GM18861 (cell line): ENCODE results near the gene TUBGCP3.
A peak's percentile ranks its signal among the peaks of the same experiment; 100 is the strongest.
"Not testable (repeated sequence)": the region's sequence is repeated elsewhere in the genome, so short reads cannot be mapped to it uniquely, and the experiment has no call there.

Experiments
- ATAC-seq: cut with Tn5 transposase; IDR thresholded peaks from one replicate; pipeline ENCODE4 v1.9.1; 2021; ENCODE audit not compliant: unreplicated experiment

The TUBGCP3 gene, protein sequence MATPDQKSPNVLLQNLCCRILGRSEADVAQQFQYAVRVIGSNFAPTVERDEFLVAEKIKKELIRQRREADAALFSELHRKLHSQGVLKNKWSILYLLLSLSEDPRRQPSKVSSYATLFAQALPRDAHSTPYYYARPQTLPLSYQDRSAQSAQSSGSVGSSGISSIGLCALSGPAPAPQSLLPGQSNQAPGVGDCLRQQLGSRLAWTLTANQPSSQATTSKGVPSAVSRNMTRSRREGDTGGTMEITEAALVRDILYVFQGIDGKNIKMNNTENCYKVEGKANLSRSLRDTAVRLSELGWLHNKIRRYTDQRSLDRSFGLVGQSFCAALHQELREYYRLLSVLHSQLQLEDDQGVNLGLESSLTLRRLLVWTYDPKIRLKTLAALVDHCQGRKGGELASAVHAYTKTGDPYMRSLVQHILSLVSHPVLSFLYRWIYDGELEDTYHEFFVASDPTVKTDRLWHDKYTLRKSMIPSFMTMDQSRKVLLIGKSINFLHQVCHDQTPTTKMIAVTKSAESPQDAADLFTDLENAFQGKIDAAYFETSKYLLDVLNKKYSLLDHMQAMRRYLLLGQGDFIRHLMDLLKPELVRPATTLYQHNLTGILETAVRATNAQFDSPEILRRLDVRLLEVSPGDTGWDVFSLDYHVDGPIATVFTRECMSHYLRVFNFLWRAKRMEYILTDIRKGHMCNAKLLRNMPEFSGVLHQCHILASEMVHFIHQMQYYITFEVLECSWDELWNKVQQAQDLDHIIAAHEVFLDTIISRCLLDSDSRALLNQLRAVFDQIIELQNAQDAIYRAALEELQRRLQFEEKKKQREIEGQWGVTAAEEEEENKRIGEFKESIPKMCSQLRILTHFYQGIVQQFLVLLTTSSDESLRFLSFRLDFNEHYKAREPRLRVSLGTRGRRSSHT

DNA sequence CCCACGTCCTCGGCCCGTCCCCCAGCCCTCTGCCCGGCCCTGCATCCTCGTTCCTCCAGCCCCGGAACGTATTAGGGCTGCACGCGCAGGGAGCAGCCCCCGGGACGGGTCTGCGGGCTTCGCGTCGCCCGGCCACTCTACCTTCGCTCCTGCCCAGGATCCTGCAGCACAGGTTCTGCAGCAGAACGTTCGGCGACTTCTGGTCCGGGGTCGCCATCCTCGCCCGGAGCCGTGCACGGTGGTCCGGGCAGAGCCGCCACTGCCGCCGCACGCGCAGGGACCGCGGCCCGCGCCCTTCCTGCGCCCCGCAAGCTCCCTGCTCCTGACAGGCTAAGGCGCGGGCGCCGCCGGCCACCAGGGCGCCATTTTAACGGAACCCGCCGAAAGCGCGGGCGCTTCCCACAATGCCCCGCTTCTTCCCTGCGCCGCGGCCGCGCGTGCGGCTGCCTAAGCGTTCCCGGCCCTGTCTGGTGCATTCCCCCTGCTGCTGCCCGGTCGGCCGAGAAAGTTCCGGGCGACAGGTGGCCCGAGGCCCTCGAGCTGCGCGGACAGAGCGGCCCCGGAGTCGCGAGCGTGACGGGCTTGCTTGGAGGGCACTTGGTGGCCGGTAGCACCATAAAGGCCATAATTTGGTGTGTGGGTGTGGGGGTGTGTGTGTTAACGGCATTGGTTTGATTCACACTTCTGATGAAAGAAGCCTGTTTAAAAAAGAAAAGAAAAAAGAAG lies at the start of gene TUBGCP3:
TSS of gene TUBGCP3 (minus strand) at position 390 of the 726 bp plus-strand sequence. CDS start at position 217, 173 bp downstream.
- peak; percentile 61 for ATAC-seq

DNA sequence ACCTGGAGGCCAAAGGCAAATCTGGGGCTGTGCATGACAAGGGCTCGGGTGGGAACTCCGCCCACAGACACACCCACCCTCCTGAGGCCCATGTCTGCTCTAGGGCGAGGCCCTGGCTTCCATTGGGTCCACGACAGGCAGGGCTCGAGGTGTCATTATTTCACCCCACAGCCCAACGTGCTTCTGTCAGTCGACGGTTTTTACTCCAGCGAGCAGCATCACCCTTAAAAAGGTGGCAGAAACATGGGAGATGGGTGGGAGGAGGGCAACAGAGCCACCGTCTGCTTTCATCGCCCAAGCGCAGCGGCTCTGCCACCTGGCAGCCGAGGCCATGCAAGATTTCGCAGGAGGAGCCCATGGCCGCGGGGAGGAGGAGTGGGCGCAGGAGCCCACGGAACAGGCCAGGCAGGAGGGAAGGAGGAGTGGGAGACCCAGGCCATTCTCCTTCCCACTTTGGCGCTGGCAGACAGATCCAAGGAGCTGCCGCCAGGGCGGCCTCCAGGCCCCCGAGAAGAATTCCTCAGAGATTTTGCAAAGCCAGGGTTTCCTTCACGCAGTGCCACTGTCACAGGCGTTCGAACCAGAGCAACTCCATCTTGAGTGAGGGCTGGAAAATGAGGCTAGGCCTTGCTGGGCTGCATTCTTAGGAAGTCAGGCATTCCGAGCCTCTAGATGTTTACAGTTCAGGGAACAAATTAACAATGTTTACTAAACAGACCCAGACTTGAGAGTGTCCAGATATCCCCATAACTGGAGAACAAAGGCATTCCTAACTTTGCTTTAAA lies 49.3 kb upstream of the TUBGCP3 start:
- no peak for ATAC-seq

DNA sequence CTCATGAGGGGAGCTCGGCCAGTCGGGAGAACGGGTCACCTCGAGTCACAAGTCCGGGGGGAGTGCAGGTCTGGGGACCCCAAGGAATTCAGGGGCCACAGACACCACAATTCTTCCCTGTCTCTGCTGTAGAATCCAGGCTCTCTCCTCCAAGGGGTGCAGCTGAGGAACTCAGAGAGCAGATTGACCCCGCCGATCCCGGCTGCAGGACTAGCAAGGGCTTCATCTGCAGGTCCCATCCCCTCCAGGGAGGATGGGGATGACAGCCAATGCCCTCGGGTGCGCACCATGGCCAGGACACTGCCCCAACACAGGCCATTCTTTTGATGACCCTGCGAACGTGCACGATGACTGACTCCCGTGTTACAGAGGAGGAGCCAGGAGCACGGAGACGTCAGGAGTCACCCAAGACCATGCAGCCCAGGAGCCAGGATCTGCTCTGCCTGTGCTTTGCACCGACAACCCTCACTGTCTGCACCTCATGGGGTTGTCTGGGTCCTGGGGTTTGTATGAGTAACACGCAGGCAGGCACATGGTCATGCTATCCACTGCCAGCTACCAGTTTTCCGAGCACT lies 48.5 kb upstream of the TUBGCP3 start:
- no peak for ATAC-seq

DNA sequence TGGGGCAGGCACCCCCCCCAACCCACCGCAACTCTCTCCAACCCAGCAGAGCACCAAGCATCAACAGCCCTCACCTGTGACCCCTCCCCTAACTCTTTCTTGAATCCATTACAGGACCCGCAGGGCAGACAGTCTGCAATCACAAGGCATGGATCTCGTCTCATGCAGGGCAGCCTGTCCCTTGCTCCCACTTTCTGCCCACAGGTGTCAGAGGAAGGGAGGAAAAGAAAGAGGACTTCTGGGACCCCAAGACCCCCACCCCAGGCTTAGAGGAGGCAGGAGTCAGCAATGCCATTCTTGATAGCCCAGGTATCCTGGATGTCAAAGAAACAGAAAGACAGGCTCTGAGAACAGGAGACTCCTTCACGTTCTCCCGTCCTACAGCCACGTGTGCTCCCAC lies 47.4 kb upstream of the TUBGCP3 start:
- ATAC-seq = no peak

DNA sequence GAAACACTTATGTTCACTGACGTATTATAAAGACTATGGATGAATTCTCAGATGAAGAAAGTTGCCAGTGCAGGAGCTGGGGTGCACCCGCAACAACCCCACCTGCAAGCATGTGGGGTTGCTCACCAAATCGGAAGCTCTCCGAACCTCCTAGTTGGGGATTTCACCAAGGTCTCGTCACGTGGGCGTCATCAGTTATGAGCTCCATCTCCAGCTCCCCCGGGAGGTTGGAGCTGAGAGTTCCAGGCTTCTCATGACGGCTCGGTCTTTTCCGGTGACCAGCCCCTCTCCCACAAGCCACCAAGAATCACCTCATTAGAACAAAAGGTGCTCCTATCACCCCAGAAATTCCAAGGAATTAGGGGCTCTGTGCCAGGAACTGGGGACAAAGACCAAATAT lies 46.1 kb upstream of the TUBGCP3 start:
- ATAC-seq = no peak

DNA sequence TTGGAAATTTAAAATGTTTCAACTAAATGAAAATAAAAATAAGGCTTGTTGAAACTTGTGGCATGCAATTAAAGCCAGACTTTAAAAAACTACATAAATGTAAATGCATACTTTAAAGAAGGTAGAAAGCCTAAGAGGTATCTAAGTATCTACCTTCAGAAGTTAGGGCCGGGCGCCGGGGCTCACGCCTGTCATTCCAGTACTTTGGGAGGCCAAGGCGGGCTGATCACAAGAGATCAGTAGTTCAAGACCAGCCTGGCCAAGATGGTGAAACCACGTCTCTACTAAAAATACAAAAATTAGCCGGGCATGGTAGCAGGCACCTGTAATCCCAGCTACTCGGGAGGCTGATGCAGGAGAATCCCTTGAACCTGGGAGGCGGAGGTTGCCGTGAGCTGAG lies 42.3 kb upstream of the TUBGCP3 start:
- not testable (repeated sequence) for ATAC-seq

DNA sequence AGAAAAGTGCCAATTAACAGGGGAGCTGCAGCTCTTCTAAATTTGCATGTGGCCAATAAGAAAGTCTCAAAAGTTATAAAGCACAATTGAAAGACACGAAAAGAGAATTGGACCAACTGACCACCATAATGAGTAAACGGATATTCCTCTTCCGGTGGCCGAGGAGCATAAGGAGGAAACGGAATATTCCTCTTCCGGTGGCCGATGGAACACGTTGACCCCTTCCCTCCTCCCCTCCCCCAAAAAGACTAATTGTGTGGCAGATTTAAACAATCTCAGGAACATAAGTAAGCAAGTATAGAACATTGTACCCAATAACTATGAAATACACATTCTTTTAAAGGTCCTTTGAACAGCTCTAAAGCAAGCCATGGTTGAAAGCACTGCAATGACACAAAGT lies 41.2 kb upstream of the TUBGCP3 start:
- no peak for ATAC-seq

DNA sequence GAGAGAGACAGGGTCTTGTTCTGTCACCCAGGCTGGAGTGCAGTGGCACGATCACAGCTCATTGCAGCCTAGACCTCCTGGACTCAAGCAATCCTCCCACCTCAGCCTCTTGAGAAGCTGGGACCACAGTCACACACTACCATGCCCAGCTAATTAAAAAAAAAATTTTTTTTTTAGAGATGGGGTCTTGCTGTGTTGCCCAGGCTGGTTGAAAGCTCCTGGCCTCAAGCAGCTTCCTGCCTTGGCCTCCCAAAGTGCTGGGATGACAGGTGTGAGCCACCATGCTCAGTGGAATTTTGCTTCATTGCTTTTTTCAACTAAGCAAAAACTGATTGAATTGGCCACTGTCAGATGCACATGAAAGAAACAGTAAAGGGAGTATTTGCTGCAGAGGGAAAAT lies 39.7 kb upstream of the TUBGCP3 start:
- ATAC-seq = not testable (repeated sequence)

DNA sequence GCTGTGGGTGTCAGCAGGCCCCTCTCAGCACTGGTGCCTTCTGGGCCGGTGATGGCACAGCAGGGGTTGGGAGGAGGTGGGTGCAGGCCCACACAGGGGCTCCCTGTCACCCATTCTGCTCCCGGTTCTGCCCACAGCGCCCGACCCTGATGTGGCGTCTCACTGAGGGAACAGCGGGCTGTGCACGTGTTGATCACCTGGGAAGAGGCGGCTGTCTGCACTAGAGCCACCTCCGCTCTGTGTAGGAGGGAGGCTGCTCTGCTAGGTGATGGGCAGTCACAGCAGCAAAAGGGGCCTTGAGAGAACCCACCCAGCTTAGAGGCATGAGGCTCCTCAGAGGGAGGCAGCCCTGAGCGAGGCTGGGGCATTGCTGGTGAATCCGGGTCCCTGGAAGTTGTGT lies 39.2 kb upstream of the TUBGCP3 start:
- no peak for ATAC-seq

DNA sequence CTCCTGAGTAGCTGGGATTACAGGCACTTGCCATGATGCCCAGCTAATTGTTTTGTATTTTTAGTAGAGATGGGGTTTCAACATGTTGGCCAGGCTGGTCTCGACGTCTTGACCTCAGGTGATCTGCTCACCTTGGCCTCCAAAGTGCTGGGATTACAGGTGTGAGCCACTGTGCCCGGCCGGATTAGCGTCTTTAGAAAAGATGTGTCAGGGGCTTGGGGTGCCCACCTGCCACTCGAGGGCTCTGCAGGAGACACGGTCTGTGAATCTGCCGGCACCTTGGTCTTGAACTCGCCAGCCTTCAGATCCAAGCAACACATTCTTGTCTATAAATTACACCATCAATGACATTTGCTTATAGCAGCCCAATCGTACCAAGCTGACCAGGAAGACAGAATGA lies 38.8 kb upstream of the TUBGCP3 start:
- ATAC-seq = no peak

DNA sequence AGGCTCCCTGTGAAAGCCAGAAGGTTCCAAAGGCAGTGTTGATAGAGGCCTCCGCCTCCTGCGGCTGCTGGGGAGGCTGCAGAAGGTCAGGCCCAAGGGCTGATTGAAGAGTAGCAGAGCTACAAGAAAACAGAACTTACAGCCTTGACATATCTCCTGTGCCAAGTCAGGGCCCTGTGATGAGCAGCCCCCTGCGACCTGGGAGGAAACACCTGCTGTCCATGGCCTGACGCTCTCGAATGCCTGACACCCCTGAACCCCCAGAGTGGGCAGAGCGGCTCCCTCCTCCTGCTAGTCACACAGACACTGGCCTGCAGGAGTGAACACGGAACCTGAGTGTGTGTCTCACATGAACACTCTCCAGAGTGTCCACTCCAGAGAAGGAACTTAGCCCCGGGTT lies 38.2 kb upstream of the TUBGCP3 start:
- no peak for ATAC-seq

DNA sequence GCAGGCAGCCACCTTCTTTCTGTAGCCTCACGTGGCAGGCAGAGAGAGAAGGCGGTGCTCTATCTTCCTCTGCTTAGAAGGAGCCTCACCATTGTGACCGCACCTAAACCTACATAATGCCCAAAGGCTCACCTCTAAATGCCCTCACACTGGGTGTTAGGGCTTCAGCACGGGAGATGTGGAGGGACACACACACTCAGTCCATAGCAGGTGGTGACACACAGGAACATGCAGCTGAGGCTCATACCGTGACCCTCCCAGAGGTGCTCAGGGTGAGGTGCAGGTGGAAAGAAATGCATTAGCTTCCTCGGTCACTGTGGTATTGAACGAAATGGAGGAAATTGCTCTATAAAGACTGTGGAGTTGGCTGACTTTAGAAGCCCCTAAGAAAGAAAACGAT lies 37.7 kb upstream of the TUBGCP3 start:
- ATAC-seq = no peak

DNA sequence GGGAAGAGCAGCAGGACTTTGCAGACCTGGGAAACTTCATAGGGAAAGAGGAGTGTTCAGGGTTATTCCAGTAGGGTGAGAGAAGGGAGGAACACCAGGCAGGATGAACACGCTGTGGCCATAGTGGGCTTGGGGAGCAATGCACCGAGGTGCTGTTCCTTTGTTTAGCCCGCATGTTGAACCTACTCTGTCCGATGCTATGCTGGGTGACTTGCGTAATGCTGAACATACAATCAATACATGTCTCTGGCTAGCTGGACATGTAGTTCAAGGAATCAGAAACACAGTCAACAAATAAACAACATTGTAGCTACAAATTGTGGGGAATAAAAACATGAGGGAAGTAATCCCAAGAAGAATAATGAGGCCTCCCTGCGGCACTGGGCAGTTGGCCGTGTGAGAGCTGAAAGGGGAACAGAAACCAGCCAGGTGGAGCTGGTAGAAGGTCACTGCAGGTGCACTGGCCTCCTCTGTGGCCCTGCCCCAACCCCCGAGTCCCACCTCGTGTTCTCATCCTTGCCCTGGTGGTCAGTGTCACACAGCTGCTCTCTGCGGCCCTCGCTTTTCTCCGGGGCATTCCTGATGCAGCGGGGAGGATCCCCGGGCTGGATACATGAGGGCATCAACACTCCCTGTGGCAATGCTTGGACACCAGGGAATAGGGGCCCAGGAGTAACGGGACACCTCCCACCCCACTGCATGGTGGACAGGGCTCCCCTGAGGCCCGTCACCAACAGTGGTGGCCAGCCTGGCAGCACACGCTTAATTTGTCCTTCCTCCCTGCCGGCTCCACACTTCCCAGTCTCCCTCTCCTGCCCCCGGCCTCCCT lies 36.9 kb upstream of the TUBGCP3 start:
- no peak for ATAC-seq

DNA sequence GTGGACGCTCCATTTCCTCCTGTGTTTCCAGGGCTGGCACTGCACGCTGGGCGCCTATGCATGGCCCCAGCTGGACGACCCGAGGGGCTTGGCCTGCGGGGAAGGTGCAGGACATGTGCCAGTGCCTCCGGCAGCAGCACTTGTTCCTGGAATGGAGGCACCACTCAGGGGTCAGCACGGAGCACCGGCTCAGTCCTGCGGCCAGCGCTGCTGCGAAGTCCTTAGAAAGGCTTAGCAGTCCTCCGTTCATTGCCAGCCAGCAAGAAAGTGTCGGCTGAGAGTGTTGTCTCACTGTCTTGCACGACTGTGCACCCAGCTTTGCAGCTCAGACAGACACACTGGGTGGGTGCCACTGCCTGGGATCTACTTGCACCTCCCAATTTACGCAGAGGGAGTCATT lies 36.1 kb upstream of the TUBGCP3 start:
- ATAC-seq = no peak

DNA sequence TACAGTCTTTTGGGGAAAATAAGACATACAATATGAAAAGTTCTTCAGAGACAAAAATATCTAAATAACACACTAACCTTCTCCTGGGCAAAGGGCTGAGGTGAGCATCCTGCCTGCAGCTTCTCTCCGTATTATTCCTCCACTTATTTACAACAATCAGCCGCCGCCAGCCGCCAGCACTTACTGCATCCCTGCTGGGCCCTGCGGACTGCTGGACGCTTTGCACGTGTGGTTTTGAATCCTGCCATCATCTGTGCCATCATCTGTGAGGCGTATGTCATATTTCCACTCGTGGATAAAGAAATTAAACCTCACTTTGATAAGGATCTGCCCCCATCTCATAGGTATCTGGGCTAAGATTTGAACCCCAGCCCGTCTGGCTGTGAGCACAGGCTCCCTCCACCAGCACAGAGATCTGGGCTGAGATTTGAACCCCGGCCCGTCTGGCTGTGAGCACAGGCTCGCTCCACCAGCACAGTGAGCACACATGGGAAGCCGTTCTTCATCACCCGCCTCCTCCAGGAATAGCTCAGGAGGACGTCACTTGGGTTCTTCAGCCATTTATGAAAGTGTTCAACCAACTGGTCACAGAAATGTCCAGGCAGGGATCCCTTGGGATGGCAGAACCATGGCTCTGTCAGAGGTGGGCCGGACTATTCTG lies 35.2 kb upstream of the TUBGCP3 start:
- no peak for ATAC-seq

DNA sequence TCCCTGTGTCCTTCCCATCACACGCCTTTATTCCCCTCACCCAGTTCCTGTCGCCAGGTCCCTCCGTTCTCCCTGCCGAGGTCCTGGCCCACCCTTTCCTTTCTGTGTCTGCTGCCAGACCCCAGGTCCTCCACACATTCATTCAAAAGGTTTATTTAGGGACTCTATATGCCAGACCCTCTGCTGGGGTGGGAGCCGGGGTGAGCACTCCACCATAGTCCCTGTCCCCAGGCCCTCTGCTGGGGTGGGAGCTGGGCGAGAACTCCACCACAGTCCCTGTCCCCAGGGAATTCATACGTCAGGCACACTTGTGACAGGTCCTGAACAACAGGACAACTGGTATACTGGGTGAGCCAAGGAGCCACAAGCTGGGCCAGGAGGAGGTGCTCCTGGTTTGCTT lies 34.4 kb upstream of the TUBGCP3 start:
- ATAC-seq = no peak

DNA sequence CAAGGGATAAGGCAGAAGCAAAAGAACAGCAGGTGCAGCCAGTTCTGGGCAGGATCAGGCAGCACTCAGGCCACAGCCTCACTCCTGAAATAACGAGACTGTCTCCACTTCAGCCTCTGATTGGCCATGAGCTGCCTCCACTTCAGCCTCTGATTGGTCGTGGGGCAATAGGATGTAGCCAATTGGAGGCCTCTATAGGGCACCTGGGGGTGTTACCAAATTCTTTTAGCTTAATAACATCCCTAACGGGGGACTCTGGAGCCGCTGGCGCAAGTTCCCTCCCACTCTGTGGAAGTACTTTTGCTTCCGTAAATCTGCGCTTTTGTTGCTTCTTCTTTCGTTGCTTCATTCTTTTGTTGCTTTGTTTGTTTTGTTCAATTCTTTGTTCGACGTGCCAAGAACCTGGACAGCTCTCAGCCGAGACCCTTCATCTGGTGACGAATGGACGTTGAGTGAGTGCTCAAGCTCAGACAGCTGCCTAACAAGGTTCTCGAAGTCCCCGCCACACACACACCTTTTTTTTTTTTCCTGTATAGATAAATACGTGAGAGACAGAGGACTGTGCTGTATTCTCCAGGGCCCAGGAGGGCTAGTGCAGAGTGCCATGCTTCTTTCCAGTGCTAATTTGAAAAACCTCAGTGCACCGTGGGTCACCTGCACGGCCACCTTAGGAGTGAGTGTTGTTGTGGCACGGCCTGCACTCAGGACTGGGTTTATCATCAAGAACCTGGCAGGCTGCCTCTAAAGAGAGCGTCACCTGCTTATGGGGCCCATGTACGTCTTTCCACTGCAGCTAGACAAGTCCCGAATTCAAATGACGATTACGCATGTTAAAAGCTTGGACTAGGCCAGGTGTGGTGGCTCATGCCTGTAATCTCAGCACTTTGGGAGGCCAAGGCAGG lies 32.0 kb upstream of the TUBGCP3 start:
- ATAC-seq = peak; percentile 88

DNA sequence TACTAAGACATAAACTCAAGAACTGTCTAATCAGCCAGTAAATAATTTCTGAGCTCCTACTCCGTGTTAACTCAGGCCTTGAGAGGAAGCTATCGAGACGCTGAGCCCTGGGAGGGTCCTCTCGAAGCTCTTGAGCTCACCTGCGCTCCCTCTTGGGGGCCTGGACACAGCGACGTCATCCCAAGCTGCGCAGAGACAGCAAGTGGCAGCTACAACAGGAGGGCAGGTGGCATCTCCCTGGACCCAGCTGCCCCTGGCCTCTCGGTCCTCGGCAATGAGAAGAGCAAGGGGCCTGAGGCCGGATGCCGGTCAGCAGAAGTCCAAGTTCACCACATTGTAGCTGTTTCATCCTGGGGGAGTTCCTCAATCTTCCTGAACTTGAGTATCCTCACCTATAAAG lies 30.5 kb upstream of the TUBGCP3 start:
- no peak for ATAC-seq
